ENCODE measurements around the gene ARL3.

DNA sequence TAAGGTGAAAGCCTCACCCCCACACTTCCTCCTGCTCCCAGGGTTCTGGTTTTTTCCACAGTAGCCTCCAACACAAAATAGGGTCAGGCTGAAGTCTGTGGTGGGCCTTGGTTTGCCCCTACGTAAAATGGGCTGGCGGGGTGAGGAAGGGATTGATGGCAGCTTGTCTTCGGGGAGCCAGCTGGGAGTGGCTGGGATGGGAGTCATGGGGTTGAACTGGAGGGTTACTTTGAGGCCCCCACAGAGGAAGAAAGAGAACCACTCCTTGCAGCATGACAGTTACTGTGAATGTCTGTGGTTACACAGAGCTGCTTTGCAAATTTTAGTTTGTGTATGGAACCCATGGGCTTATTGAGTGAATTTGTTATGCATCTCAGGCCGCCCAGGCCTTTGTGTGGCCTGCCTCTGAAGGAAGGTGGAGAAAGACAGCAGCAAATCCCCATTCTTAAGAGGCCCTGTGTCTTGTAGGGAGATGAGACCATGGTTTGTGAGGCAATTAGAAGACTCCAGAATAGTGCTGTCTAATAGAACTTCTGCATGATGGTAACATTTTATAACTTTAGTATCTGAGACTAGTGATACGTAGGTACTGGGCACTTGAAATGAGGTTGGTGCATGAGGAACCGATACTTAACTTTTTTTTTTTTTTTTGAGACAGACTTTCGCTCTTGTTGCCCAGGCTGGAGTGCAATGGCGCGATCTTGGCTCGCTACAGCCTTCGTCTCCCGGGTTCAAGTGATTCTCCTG lies 61.9 kb downstream of the ARL3 start:
- TF ChIP-seq POLR2A (IDR thresholded peaks at IDR 0.05; ENCODE audit: low read depth, low read length): no peak
- TF ChIP-seq, protein P1, sequence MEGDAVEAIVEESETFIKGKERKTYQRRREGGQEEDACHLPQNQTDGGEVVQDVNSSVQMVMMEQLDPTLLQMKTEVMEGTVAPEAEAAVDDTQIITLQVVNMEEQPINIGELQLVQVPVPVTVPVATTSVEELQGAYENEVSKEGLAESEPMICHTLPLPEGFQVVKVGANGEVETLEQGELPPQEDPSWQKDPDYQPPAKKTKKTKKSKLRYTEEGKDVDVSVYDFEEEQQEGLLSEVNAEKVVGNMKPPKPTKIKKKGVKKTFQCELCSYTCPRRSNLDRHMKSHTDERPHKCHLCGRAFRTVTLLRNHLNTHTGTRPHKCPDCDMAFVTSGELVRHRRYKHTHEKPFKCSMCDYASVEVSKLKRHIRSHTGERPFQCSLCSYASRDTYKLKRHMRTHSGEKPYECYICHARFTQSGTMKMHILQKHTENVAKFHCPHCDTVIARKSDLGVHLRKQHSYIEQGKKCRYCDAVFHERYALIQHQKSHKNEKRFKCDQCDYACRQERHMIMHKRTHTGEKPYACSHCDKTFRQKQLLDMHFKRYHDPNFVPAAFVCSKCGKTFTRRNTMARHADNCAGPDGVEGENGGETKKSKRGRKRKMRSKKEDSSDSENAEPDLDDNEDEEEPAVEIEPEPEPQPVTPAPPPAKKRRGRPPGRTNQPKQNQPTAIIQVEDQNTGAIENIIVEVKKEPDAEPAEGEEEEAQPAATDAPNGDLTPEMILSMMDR (conservative IDR thresholded peaks at IDR 0.05; ENCODE audit: low read depth, low read length): no peak
- TF ChIP-seq SMC3 (IDR thresholded peaks at IDR 0.05; ENCODE audit: low read depth, low read length): no peak
- TF ChIP-seq USF2 (IDR thresholded peaks at IDR 0.05; ENCODE audit: low read depth, low read length): no peak
- no peak for TF ChIP-seq MAFK (IDR thresholded peaks at IDR 0.05; ENCODE audit: low read depth, low read length)
- no peak for TF ChIP-seq RAD21 (IDR thresholded peaks at IDR 0.05; ENCODE audit: low read length)

Measured in IMR-90 (cell line).